ENCODE results near the gene RANGAP1. TPM values are rescaled to one million over a fixed set of nuclear protein-coding genes. Genes with fewer than 3 reads are reported as not detected.
"Not testable (repeated sequence)": the region's sequence is repeated elsewhere in the genome, so short reads cannot be mapped to it uniquely, and the experiment has no call there.

The RANGAP1 gene
- total RNA-seq, 6 experiments from 2014 or later, result 27.4 to 56.3 (median 37.6) TPM

DNA sequence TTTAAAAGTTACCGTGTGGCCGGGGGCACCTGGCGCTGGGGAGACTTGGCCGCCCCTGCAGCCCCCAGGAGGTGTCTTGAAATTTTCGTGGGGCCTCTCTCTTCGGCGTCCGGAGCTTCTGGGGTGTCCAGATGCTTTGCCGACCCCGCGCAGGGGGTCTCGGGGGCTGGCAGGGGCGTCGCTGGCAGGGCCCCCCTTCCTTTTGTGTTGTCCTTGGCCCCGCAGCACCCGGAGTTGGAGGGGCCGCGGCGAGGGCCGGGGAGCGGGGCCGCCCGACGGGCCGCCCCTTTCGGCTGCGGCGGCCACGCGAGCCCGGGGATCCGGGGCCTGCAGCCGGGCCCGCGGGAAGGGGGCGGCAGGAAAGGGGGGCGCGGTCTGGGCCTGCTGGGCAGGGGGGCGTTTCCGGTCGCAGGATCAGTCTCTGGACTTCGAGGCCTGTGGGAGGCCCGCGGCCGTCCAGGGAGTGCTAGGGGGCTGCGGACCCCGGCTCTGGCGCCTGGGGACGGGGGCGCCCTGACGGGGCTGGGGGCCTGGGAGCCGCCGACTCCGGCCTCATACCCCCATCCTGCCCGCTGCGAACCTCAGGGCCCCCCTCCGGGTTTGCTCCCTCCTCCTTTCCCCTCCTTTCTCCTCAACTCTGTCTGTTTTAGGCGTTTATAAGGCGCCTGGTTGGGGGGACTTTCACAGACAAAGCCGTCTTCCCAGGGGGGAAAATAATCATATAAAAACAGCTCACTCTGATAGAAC is 16.2 kb upstream of the RANGAP1 start:
- H3K27ac ChIP-seq, result peak overlapping the region; percentile 82 to 93 (median 86)
- no peaks in the 10 kb centered on the region for H3K36me3 ChIP-seq
- H3K27me3 ChIP-seq, result no peaks in the 10 kb centered on the region
- intact Hi-C loops (cut with DNase I), result no loop called here
- peaks cover 0 to 20% (median 4%) of the 10 kb centered on the region in 4 donors for H3K4me1 ChIP-seq
- ATAC-seq (peak; percentile 4 to 45 (median 13)), DNase-seq (peak in 1 of 3 donors; percentile 26)
- no peaks in the 10 kb centered on the region for H3K9me3 ChIP-seq
- WGBS (ENCODE audit: insufficient coverage, low coverage, low lambda C conversion rate, missing lambda C conversion rate), result 0% methylated on average over 4 of the region's 60 CpGs
- peak overlapping the region; percentile 68 to 93 (median 90) for H3K4me3 ChIP-seq
- TF ChIP-seq POLR2A (IDR thresholded peaks at IDR 0.05) (no peak), CTCF (IDR thresholded peaks at IDR 0.05) (no peak)

- 0% methylated on average over 26 of the region's 74 CpGs for WGBS (ENCODE audit: insufficient coverage, low coverage, low lambda C conversion rate, missing lambda C conversion rate)
- intact Hi-C loops (cut with DNase I), result no loop called here
- DNase-seq, result peak; percentile 83 to 89 (median 86)
These were observed 15.4 kb upstream of the RANGAP1 start, which contains the start of gene ZC3H7B for GRCh38 chr22:41301085-41302020. Gene ZC3H7B, plus strand, starts transcription at chr22:41301525. Its CDS starts 19,136 bp downstream, at chr22:41320661.

DNA sequence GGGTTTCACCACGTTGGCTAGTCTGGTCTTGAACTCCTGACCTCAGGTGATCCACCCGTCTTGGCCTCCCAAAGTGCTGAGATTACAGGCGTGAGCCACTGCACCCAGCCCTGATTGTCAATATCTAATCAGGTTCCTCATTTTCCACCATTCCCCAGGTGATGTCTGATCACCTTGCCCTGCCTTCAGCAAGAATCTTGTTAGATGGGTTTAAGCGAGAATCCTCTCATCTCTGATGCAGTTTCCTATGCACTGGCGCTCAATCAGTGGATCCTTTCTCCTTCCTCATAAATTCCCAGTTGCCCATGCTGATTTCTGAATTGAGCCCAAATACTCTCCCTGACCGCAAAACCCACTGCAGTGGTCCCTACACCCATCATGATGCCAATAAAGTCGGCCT is 14.7 kb upstream of the RANGAP1 start:
- intact Hi-C loops (cut with DNase I), result no loop called here
- ATAC-seq (no peak), DNase-seq (no peak)
- no peaks in the 10 kb centered on the region for H3K36me3 ChIP-seq
- TF ChIP-seq CTCF (IDR thresholded peaks at IDR 0.05) (no peak), POLR2A (IDR thresholded peaks at IDR 0.05) (no peak)
- H3K27ac ChIP-seq, result peak overlapping the region in 2 of 3 donors; percentile 86 to 93
- no peaks in the 10 kb centered on the region for H3K27me3 ChIP-seq
- no peaks in the 10 kb centered on the region for H3K9me3 ChIP-seq
- H3K4me1 ChIP-seq, result peaks cover 0 to 11% (median 2%) of the 10 kb centered on the region in 4 donors
- H3K4me3 ChIP-seq, result peak overlapping the region in 1 of 3 donors; percentile 68
- 12% methylated on average over 3 of the region's 7 CpGs for WGBS (ENCODE audit: insufficient coverage, low coverage, low lambda C conversion rate, missing lambda C conversion rate)

More at GRCh38 chr22:41301085-41302020, 15.4 kb upstream of the RANGAP1 start, which contains the start of gene ZC3H7B:
- Histone ChIP-seq H3K9me3 (no peaks in the 10 kb centered on the region), H3K4me3 (peak within 1 kb of the TSS; percentile 68 to 93 (median 90)), H3K36me3 (no peaks in the 10 kb centered on the region), H3K4me1 (peaks cover 0 to 12% (median 2%) of the 10 kb centered on the region in 4 donors), H3K27ac (peak within 1 kb of the TSS; percentile 82 to 93 (median 86)), H3K27me3 (no peaks in the 10 kb centered on the region)
- peak; percentile 94 to 96 (median 96) for ATAC-seq
- peak; percentile 46 to 63 (median 56) for TF ChIP-seq CTCF (IDR thresholded peaks at IDR 0.05)
- TF ChIP-seq POLR2A (IDR thresholded peaks at IDR 0.05), result peak; percentile 86

DNA sequence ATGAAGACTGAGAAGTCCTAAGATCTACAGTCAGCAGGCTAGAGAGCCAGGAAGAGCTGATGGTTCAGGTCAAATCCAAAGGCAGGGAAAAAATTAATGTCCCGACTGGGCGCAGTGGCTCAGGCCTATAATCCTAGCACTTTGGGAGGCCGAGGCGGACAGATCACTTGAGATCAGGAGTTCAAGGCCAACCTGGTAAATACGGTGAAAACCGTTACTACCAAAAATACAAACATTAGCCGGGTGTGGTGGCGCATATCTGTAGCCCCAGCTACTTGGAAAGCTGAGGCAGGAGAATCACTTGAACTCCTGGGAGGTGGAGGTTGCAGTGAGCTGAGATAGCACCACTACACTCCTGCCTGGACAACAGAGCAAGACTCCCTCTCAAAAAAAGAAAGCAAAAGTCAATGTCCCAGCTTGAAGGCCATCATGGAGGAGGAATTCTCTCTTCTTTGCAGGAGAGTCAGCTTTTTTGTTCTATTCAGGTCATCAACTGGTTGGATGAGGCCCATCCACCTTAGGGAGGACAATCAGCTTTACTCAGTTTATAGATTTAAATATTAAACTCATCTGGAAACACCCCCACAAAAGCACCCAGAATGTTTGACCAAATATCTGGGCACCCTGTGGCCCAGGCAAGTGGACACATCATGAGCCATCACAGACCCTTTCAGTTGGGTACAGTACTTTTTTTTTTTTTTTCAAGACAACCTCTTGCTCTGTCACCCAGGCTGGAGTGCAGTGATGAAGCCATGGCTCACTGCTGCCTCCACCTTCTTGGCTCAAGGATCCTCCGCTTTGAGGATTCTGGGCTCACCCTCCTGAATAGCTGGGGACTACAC is 11.1 kb upstream of the RANGAP1 start:
- no peak for DNase-seq
- Histone ChIP-seq H3K9me3 (no peaks in the 10 kb centered on the region), H3K36me3 (no peaks in the 10 kb centered on the region), H3K4me3 (no peak overlapping the region), H3K27me3 (no peaks in the 10 kb centered on the region), H3K27ac (no peak overlapping the region), H3K4me1 (peaks cover 0 to 5% (median 0%) of the 10 kb centered on the region in 4 donors)
- ATAC-seq, result no peak
- intact Hi-C loops (cut with DNase I), result no loop called here
- 97% methylated on average over 9 of the region's 9 CpGs for WGBS (ENCODE audit: insufficient coverage, low coverage, low lambda C conversion rate, missing lambda C conversion rate)
- no peak for TF ChIP-seq POLR2A (IDR thresholded peaks at IDR 0.05)

GRCh38 chr22:41294816-41295215 is 8.8 kb upstream of the RANGAP1 start:
- H3K9me3 ChIP-seq; H3K27ac ChIP-seq; DNase-seq; ATAC-seq; H3K4me1 ChIP-seq; H3K4me3 ChIP-seq; intact Hi-C loops (cut with DNase I); H3K27me3 ChIP-seq; H3K36me3 ChIP-seq: not testable (repeated sequence)
- no CpG with 5 or more reads among the region's 28 CpGs for WGBS (ENCODE audit: insufficient coverage, low coverage, low lambda C conversion rate, missing lambda C conversion rate)

Measured in right lobe of liver (tissue), 6 donors.